ENCODE measurements around the gene RAET1L.

DNA sequence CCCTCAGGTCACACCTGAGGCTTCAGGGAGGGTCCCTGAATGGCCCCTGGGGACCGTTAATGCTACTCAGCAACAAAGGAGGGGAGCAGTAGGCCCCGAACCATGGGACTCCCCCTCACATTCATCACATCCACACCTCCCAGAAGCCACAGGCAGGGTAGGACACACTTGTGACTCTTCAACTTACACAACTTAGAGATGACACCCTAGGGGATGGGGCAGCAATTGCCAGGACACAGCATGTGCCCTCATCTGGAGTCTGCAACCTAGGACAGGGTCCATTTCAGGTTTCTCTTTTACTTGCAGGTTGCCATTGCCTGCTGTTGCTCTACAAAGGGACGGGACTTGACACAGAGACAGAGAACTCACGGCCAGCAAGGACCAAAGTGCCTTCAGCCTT, 42.8 kb upstream of the RAET1L start:
- TF ChIP-seq POLR2A (conservative IDR thresholded peaks at IDR 0.05) (no peak), HNRNPL (IDR thresholded peaks at IDR 0.05; ENCODE audit: low read depth, low read length) (no peak), ETV6 (IDR thresholded peaks at IDR 0.05; ENCODE audit: borderline replicate concordance in 1 of 2, low read depth in 2 of 2, low read length in 1 of 2) (no peak), ETV6 (CRISPR knock-in tag; IDR thresholded peaks at IDR 0.05; ENCODE audit: borderline replicate concordance) (no peak), YY1 (IDR thresholded peaks at IDR 0.05; ENCODE audit: borderline replicate concordance in 1 of 3, control insufficient read depth in 1 of 3, extremely low read depth in 1 of 3, insufficient read depth in 3 of 3, insufficient read length in 1 of 3, insufficient replicate concordance in 2 of 3, low read depth in 1 of 3, low read length in 2 of 3) (no peak), ZBTB7A (IDR thresholded peaks at IDR 0.05; ENCODE audit: borderline replicate concordance, control insufficient read depth, low read depth, low read length) (no peak), CHCHD3 (CRISPR knock-in tag; IDR thresholded peaks at IDR 0.05) (no peak), CTCF (IDR thresholded peaks at IDR 0.05 in 2 of 3, conservative IDR thresholded peaks at IDR 0.05 in 1 of 3; ENCODE audit: insufficient read depth in 2 of 3, low read depth in 1 of 3, low read length in 3 of 3) (no peak), SIX5 (IDR thresholded peaks at IDR 0.05; ENCODE audit: borderline replicate concordance in 1 of 2, insufficient read depth in 1 of 2, low read depth in 1 of 2, low read length in 2 of 2) (no peak), ZNF76 (CRISPR knock-in tag; IDR thresholded peaks at IDR 0.05; ENCODE audit: borderline replicate concordance) (no peak)

Measured in K562 (cell line).